Effector memory CD8-positive, alpha-beta T cell (primary cell): ENCODE measurements around the gene CFAP119.
A peak's percentile ranks its signal among the peaks of the same experiment; 100 is the strongest.

Experiments used
- ATAC-seq: fragments of 150-1000 bp; cut with Tn5 transposase; replicated peaks from 2 replicates; pipeline ENCODE4 v1.10.0; 2021; ENCODE audit warnings: mild to moderate bottlenecking, moderate library complexity
- DNase-seq, 3 experiments: peaks; one replicate each; pipeline ENCODE4 v3.0.0; 2021
- H3K27ac Mint-ChIP-seq, 2 donors: one replicate each; pipeline ENCODE4 v1.8.0; 2022; ENCODE audit warnings: mild to moderate bottlenecking in 2 of 2, mixed read lengths in 2 of 2, moderate library complexity in 2 of 2
- H3K27me3 Mint-ChIP-seq, 2 donors: one replicate each; pipeline ENCODE4 v1.8.0; 2022; ENCODE audit warnings: mixed read lengths in 2 of 2
- H3K36me3 Mint-ChIP-seq: one replicate; pipeline ENCODE4 v1.8.0; 2022; ENCODE audit warnings: mild to moderate bottlenecking, moderate library complexity, mixed read lengths; ENCODE audit not compliant: insufficient read depth
- H3K4me1 Mint-ChIP-seq, 2 donors: one replicate each; pipeline ENCODE4 v1.8.0; 2022; ENCODE audit warnings: low read depth in 2 of 2, mixed read lengths in 2 of 2
- H3K4me3 Mint-ChIP-seq, 2 donors: one replicate each; pipeline ENCODE4 v1.8.0; 2022; ENCODE audit warnings: mild to moderate bottlenecking in 2 of 2, mixed read lengths in 2 of 2, moderate library complexity in 2 of 2
- H3K9me3 Mint-ChIP-seq, 2 donors: one replicate each; pipeline ENCODE4 v1.8.0; 2022; ENCODE audit warnings: mixed read lengths in 2 of 2

CFAP119 gene

DNA sequence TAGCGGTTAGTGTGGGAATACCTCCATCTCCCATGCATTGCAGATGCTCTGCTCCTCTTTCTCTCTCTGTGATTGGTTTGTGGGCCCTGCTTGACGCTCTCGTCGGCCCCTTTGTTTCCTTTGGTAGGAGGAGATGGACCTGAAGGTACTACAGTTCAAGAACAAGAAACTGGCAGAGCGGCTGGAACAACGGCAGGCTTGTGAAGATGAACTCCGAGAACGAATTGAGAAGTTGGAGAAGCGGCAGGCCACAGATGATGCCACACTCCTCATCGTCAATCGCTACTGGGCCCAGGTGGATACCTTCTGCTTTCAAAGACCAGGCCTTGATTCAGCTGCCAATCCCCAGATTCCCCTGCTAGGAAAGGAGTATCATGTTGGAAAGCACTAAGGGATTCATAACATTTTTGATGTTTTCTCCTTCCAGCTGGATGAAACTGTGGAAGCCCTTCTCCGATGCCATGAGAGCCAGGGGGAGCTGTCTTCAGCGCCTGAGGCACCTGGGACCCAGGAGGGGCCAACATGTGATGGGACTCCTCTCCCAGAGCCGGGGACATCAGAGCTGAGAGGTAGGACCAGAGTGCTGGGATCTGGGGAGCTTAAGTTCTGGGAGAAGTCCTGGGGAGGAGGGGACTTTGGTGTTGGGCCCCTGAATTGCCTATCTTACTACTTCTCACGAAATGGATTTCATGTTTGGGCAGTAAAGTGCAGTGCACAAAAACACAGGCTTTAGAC, 1.3 kb upstream of the CFAP119 start:
- no peaks in the 10 kb centered on the region for H3K9me3 Mint-ChIP-seq
- peak overlapping the region; percentile 93 to 96 for H3K27ac Mint-ChIP-seq
- no peaks in the 10 kb centered on the region for H3K27me3 Mint-ChIP-seq
- DNase-seq (no peak), ATAC-seq (no peak)
- H3K4me1 Mint-ChIP-seq, result peaks cover 36 to 44% of the 10 kb centered on the region in 2 donors
- H3K36me3 Mint-ChIP-seq, result peaks cover 57% of the 10 kb centered on the region
- peak overlapping the region; percentile 95 for H3K4me3 Mint-ChIP-seq

DNA sequence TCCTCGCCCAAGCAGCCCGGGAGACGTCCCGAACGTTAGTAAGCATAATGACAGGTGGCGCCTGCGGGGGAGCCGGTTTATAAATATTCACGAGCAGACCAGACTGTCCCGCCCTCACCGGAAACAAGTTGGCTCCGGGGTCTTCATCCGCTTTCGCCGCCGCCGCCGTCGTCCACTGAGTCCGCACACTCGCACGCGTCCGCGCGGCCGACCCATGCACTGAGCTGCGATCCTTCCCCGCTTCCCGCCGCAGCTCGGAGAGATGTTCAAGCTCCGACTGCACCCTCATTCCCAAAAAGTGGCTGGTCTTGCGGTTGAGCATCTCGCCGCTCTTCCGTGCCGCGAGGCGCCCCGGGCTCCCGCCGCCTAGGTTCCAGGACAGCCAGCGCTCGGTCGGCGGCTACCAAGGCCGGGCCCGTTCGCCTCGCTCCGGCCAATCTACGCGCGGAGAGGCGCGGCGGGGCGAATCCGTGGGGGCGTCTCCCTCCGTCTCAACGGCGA, 385 bp downstream of the CFAP119 start:
- Mint-ChIP-seq H3K4me1 (peaks cover 27 to 29% of the 10 kb centered on the region in 2 donors), H3K27me3 (no peaks in the 10 kb centered on the region), H3K9me3 (no peaks in the 10 kb centered on the region), H3K4me3 (peak overlapping the region; percentile 95), H3K36me3 (peaks cover 52% of the 10 kb centered on the region), H3K27ac (peak overlapping the region; percentile 93 to 96)
- peak in 2 of 3 experiments; percentile 19 to 27 for DNase-seq
- ATAC-seq, result peak; percentile 36

DNA sequence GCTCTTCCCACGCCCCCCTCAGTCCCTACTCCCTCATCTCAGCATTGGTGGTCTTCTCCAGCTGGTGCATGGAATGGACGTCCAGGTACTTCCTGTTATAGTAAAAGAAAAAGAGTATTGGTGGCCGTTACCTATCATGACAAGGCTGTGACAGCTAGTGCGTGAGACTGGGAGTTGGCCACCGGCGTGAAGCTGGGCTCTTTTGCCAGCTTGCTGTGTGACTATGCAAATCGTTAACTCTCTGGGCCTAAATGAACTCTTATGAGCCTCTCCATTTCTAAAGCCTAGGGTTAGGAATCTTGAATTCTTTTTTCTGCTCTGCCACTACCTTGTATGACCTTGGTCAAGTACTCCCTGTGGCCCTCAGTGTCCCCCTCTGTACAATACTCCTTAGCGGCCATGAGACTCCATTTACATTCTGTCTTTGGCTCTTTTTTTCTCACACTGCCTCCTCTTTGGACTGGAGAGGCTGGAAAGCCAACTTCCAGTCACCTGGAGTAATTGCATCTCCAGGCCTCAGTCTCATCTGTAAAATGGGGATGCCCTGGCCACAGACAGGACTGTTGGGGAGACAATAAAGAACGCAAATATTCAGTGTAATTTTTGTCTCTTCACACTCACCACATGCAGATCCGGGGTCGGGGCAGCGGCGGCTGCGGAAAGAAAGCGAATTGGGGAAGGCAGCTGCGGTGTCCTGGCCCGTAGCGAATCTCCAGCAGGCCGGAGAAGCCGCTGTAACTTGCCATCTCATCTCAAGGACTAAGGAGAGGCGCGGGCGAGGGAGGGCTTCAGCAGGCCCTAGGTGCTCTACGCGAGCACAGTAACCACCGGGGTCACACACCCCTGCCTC, 1.1 kb downstream of the CFAP119 start:
- no peaks in the 10 kb centered on the region for H3K9me3 Mint-ChIP-seq
- no peaks in the 10 kb centered on the region for H3K27me3 Mint-ChIP-seq
- H3K4me3 Mint-ChIP-seq, result peak overlapping the region; percentile 95
- H3K36me3 Mint-ChIP-seq, result peaks cover 51% of the 10 kb centered on the region
- H3K27ac Mint-ChIP-seq, result peak overlapping the region; percentile 93 to 96
- H3K4me1 Mint-ChIP-seq, result peaks cover 27 to 29% of the 10 kb centered on the region in 2 donors
- ATAC-seq, result no peak
- DNase-seq, result no peak

DNA sequence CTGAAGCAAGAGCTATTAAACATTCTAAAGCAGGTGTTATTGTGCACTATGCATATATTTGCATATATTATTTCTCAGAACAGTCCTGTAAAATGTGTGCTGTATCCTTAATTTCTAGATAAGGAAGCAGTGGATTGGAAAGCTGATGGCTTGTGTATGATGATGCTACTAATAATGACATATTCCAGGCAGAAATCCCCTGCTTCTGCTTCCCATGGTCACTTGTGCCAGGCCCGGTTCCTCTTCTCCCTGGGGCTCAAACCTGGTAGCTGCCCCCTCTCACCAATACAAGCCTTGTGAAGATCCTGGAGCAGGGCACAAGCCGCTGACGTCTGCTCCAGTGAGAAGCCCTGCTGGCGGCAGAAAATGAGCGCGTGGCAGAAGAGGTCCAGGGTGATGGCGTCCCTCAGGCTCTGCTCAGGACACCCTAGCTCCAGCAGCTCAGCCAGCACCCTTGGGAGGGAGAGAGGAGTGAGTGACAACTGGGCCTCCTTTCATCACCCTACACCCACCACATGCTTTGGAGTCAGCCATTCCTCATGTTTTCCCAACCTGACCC, 1.8 kb downstream of the CFAP119 start:
- Mint-ChIP-seq H3K9me3 (no peaks in the 10 kb centered on the region), H3K4me1 (peaks cover 23 to 29% of the 10 kb centered on the region in 2 donors), H3K27me3 (no peaks in the 10 kb centered on the region), H3K27ac (no peak overlapping the region), H3K36me3 (peaks cover 51% of the 10 kb centered on the region), H3K4me3 (peak overlapping the region in 1 of 2 donors; percentile 95)
- ATAC-seq (no peak), DNase-seq (no peak)

DNA sequence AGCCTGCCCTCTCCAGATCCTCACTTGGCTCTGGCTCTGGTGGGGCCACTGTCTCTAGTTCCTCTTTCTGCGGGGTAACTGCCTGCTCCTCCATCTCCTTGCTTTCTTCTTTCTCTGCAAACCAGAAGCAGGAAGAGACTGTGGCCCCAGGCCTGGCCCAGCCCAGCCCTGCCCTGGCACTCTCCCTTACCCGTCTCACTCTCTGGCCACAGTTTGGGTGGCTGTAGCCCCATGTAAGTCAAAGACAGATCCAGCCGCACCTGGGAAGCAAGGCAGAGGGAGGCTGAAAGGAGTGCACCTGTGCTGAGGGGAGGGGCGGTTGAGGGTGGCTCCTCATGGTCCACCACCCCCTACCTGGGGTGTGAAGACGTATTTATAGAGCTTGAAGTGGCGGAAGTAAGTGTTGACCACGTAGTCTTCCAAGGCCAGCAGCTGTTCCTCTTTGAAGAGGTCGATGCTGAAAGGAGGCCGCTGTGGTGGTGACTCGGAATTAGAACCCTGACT, 2.8 kb downstream of the CFAP119 start:
- no peak for DNase-seq
- ATAC-seq, result no peak
- H3K9me3 Mint-ChIP-seq, result no peaks in the 10 kb centered on the region
- peaks cover 23 to 29% of the 10 kb centered on the region in 2 donors for H3K4me1 Mint-ChIP-seq
- no peak overlapping the region for H3K27ac Mint-ChIP-seq
- peak overlapping the region in 1 of 2 donors; percentile 35 for H3K4me3 Mint-ChIP-seq
- H3K27me3 Mint-ChIP-seq, result no peaks in the 10 kb centered on the region
- H3K36me3 Mint-ChIP-seq, result peaks cover 55% of the 10 kb centered on the region

DNA sequence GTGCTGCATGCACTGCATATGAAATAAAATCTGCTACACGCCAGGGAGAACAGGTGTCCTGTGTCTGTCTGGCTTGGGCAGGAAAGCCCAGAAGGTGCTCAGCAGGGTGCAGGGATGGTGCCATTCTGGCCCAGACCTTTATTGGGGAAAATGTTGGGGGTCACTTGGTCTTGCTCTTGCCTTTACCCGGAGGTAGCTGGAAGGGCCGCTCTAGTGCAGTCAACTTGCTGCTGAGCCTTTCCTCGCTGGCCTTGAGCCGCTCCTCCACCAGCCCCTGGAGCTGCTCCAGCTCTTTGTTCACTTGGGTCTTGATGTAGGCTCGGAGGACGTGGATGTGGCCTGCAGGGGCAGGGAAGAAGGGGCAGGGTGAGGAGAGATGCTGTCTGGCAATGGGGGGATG, 4.5 kb downstream of the CFAP119 start:
- H3K36me3 Mint-ChIP-seq, result peaks cover 54% of the 10 kb centered on the region
- ATAC-seq (no peak), DNase-seq (no peak)
- no peaks in the 10 kb centered on the region for H3K27me3 Mint-ChIP-seq
- H3K27ac Mint-ChIP-seq, result no peak overlapping the region
- peaks cover 8 to 18% of the 10 kb centered on the region in 2 donors for H3K4me1 Mint-ChIP-seq
- H3K9me3 Mint-ChIP-seq, result no peaks in the 10 kb centered on the region
- H3K4me3 Mint-ChIP-seq, result no peak overlapping the region

DNA sequence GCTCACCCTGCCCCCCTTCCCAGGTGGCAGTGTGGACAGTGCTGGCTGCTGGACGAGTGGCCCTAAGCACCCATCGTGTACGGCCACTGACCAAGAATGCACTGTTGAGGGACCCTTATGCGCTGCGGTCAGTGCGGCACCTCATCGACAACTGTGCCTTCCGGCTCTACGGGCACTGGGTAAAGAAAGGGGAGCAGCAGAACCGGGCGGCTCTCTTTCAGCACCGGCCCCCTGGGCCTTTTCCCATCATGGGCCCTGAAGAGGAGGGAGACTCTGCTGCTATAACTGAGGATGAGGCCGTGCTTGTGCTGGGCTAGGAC, 5.1 kb downstream of the CFAP119 start:
- no peaks in the 10 kb centered on the region for H3K27me3 Mint-ChIP-seq
- ATAC-seq (no peak), DNase-seq (no peak)
- no peak overlapping the region for H3K27ac Mint-ChIP-seq
- peaks cover 52% of the 10 kb centered on the region for H3K36me3 Mint-ChIP-seq
- H3K4me1 Mint-ChIP-seq, result peaks cover 8 to 13% of the 10 kb centered on the region in 2 donors
- no peak overlapping the region for H3K4me3 Mint-ChIP-seq
- no peaks in the 10 kb centered on the region for H3K9me3 Mint-ChIP-seq

DNA sequence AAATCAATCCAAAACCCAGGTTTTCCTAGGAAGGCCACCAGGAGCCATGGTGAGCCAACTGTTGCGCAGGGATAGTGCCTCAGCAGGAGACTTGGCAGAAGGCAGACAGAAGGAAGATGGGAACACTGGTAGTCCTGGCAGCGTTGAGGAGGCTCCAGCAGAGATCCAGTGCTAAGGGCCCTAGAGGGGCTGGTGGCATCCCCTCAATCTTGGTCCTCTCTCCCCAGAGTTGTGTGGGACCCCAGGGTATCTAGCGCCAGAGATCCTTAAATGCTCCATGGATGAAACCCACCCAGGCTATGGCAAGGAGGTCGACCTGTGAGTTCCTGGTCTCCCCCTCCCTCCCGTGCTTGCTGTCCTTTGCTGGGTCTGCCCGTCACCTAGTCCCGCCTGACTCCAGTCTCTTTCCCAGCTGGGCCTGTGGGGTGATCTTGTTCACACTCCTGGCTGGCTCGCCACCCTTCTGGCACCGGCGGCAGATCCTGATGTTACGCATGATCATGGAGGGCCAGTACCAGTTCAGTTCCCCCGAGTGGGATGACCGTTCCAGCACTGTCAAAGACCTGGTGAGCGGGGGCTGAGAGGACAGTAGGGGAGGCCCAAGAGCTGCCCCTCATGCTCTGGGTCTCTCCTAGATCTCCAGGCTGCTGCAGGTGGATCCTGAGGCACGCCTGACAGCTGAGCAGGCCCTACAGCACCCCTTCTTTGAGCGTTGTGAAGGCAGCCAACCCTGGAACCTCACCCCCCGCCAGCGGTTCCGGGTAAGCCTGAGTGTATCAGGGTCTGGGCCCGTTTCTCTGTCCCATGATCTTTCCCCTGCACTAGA, 5.7 kb downstream of the CFAP119 start:
- no peak for ATAC-seq
- no peak overlapping the region for H3K4me3 Mint-ChIP-seq
- DNase-seq, result no peak
- H3K36me3 Mint-ChIP-seq, result peaks cover 46% of the 10 kb centered on the region
- no peak overlapping the region for H3K27ac Mint-ChIP-seq
- no peaks in the 10 kb centered on the region for H3K27me3 Mint-ChIP-seq
- peaks cover 9 to 11% of the 10 kb centered on the region in 2 donors for H3K4me1 Mint-ChIP-seq
- no peaks in the 10 kb centered on the region for H3K9me3 Mint-ChIP-seq

DNA sequence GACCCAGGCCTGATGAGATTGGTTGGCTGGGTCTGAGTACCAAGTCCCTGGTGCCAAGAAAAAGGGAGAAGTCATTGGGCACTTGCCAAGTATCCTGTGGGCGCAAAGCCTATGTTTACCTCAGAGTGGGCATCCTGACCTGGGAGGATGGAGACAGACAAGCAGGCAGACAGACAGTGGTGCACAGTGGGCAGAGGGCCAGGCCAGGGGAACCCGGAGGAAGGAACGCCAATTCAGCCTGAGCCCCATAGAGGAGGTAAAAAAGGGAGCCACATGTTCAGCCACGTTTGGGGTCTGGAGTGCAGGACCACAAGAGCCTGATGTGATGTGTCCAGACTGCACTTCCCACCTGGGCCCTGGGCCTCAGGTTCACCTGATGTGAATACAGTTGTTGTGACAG, 8.3 kb downstream of the CFAP119 start:
- Mint-ChIP-seq H3K27me3 (no peaks in the 10 kb centered on the region), H3K4me3 (no peak overlapping the region), H3K27ac (no peak overlapping the region), H3K36me3 (peaks cover 59% of the 10 kb centered on the region), H3K4me1 (peaks cover 11 to 20% of the 10 kb centered on the region in 2 donors), H3K9me3 (no peaks in the 10 kb centered on the region)
- DNase-seq, result no peak
- ATAC-seq, result no peak

DNA sequence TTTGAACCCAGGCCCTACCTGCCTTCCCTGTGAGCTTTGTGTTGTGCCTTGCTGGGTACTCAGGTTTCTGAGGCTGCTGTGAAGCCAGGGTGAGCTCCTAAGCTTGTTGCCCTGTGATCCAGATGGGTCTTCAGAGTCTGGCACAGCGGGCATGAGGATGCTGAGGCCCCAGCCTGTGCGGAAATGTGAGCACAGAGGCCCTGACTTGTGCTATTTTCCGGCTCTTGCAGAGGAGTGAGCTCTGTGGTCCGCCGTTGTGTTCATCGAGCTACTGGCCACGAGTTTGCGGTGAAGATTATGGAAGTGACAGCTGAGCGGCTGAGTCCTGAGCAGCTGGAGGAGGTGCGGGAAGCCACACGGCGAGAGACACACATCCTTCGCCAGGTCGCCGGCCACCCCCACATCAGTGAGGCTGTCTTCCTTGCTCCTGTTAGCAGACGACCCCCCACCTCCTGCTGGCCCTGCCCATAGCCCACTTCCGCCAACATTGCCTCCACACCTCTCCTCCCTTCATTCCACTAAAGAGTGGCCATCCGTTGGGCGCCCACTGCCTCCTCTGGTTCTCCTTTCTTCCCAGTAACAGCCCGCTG, 10.9 kb downstream of the CFAP119 start:
- Mint-ChIP-seq H3K27ac (no peak overlapping the region), H3K27me3 (no peaks in the 10 kb centered on the region), H3K36me3 (peaks cover 57% of the 10 kb centered on the region), H3K4me1 (peaks cover 21 to 34% of the 10 kb centered on the region in 2 donors), H3K4me3 (no peak overlapping the region), H3K9me3 (no peaks in the 10 kb centered on the region)
- DNase-seq (no peak), ATAC-seq (no peak)

DNA sequence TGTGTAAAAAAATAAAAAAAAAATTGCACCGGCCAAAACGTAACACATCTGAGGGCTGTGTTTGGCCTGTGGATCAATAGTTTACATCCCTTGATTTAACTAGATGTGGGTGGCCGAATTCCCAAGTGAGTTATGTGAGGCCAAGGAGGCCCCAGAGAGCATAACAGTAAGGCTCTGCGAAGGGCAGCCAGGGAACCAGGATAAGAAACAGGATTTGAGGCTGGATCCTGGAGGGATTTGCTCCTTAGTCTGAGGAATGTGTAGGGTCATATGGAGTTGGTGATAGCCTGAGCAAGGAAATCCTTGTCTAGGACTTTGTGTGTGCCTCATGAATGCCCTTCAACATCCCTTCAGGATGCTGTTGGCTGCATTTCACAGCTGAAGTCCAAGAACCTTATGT, 11.7 kb downstream of the CFAP119 start:
- no peak for DNase-seq

DNA sequence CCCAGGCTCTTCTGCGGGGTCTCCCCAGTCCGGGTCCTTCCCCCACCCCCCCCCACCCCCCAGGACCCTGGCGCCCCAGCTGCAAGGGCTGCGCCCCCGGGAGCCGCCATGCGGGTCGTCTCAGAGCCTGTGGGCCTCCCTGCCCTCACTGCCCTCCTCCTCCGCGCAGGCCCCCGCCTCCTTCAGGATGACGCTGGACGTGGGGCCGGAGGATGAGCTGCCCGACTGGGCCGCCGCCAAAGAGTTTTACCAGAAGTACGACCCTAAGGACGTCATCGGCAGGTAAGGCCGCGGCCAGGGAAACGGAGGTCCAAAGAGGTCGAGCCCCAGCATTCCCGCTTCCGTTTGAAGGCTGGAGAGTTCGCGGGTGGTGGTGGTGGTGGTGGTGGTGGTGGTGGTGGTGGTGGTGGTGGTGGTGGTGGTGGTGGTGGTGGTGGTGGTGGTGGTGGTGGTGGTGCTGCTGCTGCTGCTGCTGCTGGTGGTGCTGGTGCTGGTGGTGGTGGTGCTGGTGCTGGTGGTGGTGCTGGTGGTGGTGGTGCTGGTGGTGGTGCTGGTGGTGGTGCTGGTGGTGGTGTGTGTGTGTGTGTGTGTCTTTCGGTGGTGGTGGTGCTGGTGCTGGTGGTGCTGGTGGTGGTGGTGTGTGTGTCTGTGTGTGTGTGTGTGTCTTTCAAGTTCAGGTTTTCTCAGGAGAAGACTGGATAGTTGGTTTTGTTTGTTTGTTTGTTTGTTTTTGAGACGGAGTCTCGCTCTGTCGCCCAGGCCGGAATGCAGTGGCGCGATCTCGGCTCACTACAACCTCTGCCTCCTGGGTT, 13.0 kb downstream of the CFAP119 start:
- H3K9me3 Mint-ChIP-seq, result no peaks in the 10 kb centered on the region
- DNase-seq, result peak in 2 of 3 experiments; percentile 20 to 25
- no peaks in the 10 kb centered on the region for H3K27me3 Mint-ChIP-seq
- H3K4me3 Mint-ChIP-seq, result peak overlapping the region; percentile 93 to 95
- peak; percentile 22 for ATAC-seq
- peaks cover 40% of the 10 kb centered on the region for H3K36me3 Mint-ChIP-seq
- peaks cover 24 to 34% of the 10 kb centered on the region in 2 donors for H3K4me1 Mint-ChIP-seq
- peak overlapping the region; percentile 53 to 72 for H3K27ac Mint-ChIP-seq

More for the DNA sequence above, 11.7 kb downstream of the CFAP119 start:
- Mint-ChIP-seq H3K9me3 (no peaks in the 10 kb centered on the region), H3K4me1 (peaks cover 21 to 34% of the 10 kb centered on the region in 2 donors), H3K36me3 (peaks cover 52% of the 10 kb centered on the region), H3K4me3 (peak overlapping the region; percentile 93 to 95), H3K27ac (peak overlapping the region in 1 of 2 donors; percentile 72), H3K27me3 (no peaks in the 10 kb centered on the region)
- ATAC-seq, result no peak
